Gastroesophageal sphincter (tissue), 3 donors: ENCODE measurements around the gene HAO2.

Experiments
- EP300 ChIP-seq: sonication (generic); formaldehyde crosslinking; IDR thresholded peaks from one replicate; pipeline ENCODE4 v1.6.1; 2017; ENCODE audit warnings: antibody characterized with exemption, mild to moderate bottlenecking
- TF ChIP-seq, protein P1 (sequence below), 4 experiments: fragments of 200-600 bp in 2 of 4; fragments of 450-650 bp in 2 of 4; sonication (generic) in 1 of 4; IDR thresholded peaks; one replicate each; pipeline ENCODE4 v1.5.1; 2017 to 2019; ENCODE audit warnings: antibody characterized with exemption in 4 of 4, mild to moderate bottlenecking in 2 of 4, moderate library complexity in 2 of 4

DNA sequence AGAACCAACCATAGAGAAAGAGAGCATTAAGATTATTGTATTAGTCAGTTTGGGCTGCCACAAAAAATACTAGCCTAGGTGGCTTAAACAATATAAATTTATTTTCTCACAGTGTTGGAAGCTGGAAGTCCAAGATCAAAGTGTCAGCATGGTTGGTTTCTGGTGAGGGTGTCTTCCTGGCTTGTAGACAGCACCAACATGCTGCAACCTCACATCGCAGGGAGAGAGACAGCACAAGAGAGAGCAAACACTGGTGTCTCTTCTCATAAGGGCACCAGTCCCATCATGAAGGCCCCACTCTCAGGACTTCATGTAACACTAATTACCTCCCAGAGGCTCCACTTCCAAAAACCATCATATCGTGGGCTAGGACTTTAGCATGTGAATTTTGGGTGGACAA, 30.6 kb upstream of the HAO2 start:
- TF ChIP-seq, protein P1, sequence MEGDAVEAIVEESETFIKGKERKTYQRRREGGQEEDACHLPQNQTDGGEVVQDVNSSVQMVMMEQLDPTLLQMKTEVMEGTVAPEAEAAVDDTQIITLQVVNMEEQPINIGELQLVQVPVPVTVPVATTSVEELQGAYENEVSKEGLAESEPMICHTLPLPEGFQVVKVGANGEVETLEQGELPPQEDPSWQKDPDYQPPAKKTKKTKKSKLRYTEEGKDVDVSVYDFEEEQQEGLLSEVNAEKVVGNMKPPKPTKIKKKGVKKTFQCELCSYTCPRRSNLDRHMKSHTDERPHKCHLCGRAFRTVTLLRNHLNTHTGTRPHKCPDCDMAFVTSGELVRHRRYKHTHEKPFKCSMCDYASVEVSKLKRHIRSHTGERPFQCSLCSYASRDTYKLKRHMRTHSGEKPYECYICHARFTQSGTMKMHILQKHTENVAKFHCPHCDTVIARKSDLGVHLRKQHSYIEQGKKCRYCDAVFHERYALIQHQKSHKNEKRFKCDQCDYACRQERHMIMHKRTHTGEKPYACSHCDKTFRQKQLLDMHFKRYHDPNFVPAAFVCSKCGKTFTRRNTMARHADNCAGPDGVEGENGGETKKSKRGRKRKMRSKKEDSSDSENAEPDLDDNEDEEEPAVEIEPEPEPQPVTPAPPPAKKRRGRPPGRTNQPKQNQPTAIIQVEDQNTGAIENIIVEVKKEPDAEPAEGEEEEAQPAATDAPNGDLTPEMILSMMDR (IDR thresholded peaks at IDR 0.05) = no peak
- no peak for TF ChIP-seq EP300
